GM12878 (cell line): ENCODE results near the gene MYL6B. TPM values are rescaled to one million over a fixed set of nuclear protein-coding genes. Genes with fewer than 3 reads are reported as not detected.

Experiments used
- RAD21 ChIP-seq: IDR thresholded peaks from 2 replicates; pipeline ENCODE4 v1.6.1; 2011; ENCODE audit warnings: mild to moderate bottlenecking, low read depth, low read length, moderate library complexity; ENCODE audit not compliant: insufficient read depth
- polyA plus RNA-seq, 11 experiments: library from polyadenylated mRNA; depleted of rRNA in 4 of 11; unstranded in 6 of 11; stranded (reverse) in 5 of 11; fragments of >200 nt; fragmentation: Nextera tagmentation in 4 of 11; fragmentation: Illumina TruSeq in 1 of 11; extraction: Ambion mirVana in 4 of 11; extraction: Trizol in 1 of 11; gene quantifications; 1 replicate in 1 of 11; 2 replicates in 10 of 11; pipeline versions ENCODE4 v1.2.1 to v1.2.3, GENCODE V29; 2011 to 2016; ENCODE audit warnings: inconsistent platforms in 2 of 11, missing spikeins in 2 of 11, low read depth in 1 of 11
- total RNA-seq, 4 experiments: library from RNA; depleted of rRNA in 3 of 4; stranded (reverse); fragments of >200 nt in 3 of 4; fragmentation: Illumina TruSeq in 1 of 4; extraction: Trizol in 1 of 4; gene quantifications; 2 replicates each; pipeline versions ENCODE4 v1.2.1 to v1.2.3, GENCODE V29; 2013 to 2021

Gene MYL6B
- total and polyA plus RNA-seq, 10 of the 15 experiments (the other 5 are each of a cell fraction or from before 2014, with no cell fraction given), result 75.5 to 153 (median 114) TPM

DNA sequence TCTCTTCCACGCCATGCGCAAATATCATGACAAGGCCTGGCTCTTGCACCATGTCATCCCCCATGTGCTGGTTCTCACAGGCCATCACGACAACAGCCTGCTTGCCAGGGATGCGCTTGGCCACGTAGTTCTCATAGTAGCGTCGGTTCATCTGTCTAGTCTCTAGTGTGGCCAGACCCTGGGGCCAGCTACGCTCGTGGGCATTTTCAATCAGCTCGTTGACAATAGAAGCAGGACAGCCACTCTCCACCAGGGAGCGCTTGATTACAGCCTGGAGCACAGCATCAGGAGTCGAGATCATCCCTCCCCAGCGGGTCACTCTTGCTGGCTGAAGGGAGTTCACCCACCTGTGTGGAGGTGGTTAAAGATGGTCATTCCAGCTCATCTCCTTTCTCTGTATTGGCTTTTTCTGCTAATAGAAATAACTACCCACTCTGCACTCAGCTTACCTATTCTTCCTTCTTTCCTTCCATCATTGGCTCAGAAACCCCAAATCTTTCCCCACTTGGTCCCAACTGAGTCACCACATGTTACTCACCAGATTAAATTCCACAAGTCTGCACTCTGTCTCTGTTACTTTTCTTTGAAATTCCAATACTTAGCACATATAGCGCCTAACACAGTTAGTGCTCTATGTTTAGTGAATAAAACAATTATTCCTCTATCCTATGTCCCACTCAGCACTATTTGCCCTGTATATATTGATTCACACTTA is 54.2 kb downstream of the MYL6B start (continued):
- TF ChIP-seq RAD21, result peak; percentile 45

Other genes starting within 250 kb of the MYL6B start
Only the 7 nearest of the 26 such genes appear.
- gene PA2G4, start 48.0 kb upstream of the MYL6B start, total RNA-seq (2014; rRNA removed), result 355 and 400 TPM in 2 replicates
- 410 and 430 TPM in 2 replicates for gene PA2G4, start 48.0 kb upstream of the MYL6B start, total RNA-seq (2014; rRNA removed; fragmentation: Illumina TruSeq; extraction: Trizol)
- 277 and 280 TPM in 2 replicates for gene PA2G4, start 48.0 kb upstream of the MYL6B start, total RNA-seq (2021)
- gene PA2G4, start 48.0 kb upstream of the MYL6B start, polyA plus RNA-seq (2011; rRNA removed), result 468 and 540 TPM in 2 replicates
- 491 and 563 TPM in 2 replicates for gene PA2G4, start 48.0 kb upstream of the MYL6B start, polyA plus RNA-seq (2014; fragmentation: Illumina TruSeq; extraction: Trizol)
- 100 to 1,000 TPM; 148 to 215 TPM for gene PA2G4, start 48.0 kb upstream of the MYL6B start, polyA plus RNA-seq (2014; fragmentation: Nextera tagmentation; extraction: Ambion mirVana)
- gene PA2G4, start 48.0 kb upstream of the MYL6B start, polyA plus RNA-seq (2014; rRNA removed), result 383 and 415 TPM in 2 replicates
- 100 to 1,000 TPM; 498 to 514 TPM for gene PA2G4, start 48.0 kb upstream of the MYL6B start, polyA plus RNA-seq (2016; fragmentation: Nextera tagmentation; extraction: Ambion mirVana)
- gene RPL41, start 36.0 kb upstream of the MYL6B start, total RNA-seq (2014; rRNA removed), result 6,008 and 6,605 TPM in 2 replicates
- gene RPL41, start 36.0 kb upstream of the MYL6B start, total RNA-seq (2014; rRNA removed; fragmentation: Illumina TruSeq; extraction: Trizol), result 7,047 and 7,337 TPM in 2 replicates
- gene RPL41, start 36.0 kb upstream of the MYL6B start, total RNA-seq (2021), result 5,267 and 5,474 TPM in 2 replicates
- 14,787 and 15,000 TPM in 2 replicates for gene RPL41, start 36.0 kb upstream of the MYL6B start, polyA plus RNA-seq (2011; rRNA removed)
- gene RPL41, start 36.0 kb upstream of the MYL6B start, polyA plus RNA-seq (2014; fragmentation: Illumina TruSeq; extraction: Trizol), result 9,589 and 10,255 TPM in 2 replicates
- gene RPL41, start 36.0 kb upstream of the MYL6B start, polyA plus RNA-seq (2014; fragmentation: Nextera tagmentation; extraction: Ambion mirVana), result over 10,000 TPM; 18,805 to 19,112 TPM
- 7,850 and 8,961 TPM in 2 replicates for gene RPL41, start 36.0 kb upstream of the MYL6B start, polyA plus RNA-seq (2014; rRNA removed)
- 1,000 to 10,000 TPM; 4,144 to 4,477 TPM for gene RPL41, start 36.0 kb upstream of the MYL6B start, polyA plus RNA-seq (2016; fragmentation: Nextera tagmentation; extraction: Ambion mirVana)
- gene ZC3H10, start 34.3 kb upstream of the MYL6B start, total RNA-seq (2014; rRNA removed), result 4.2 and 4.4 TPM in 2 replicates
- 4.3 TPM in 2 replicates for gene ZC3H10, start 34.3 kb upstream of the MYL6B start, total RNA-seq (2014; rRNA removed; fragmentation: Illumina TruSeq; extraction: Trizol)
- gene ZC3H10, start 34.3 kb upstream of the MYL6B start, total RNA-seq (2021), result 6.4 and 7.0 TPM in 2 replicates
- gene ZC3H10, start 34.3 kb upstream of the MYL6B start, polyA plus RNA-seq (2011; rRNA removed), result 1.3 and 1.8 TPM in 2 replicates
- gene ZC3H10, start 34.3 kb upstream of the MYL6B start, polyA plus RNA-seq (2014; fragmentation: Illumina TruSeq; extraction: Trizol), result 1.8 and 2.6 TPM in 2 replicates
- under 1 TPM; 0.56 to 0.75 TPM for gene ZC3H10, start 34.3 kb upstream of the MYL6B start, polyA plus RNA-seq (2014; fragmentation: Nextera tagmentation; extraction: Ambion mirVana)
- 3.2 and 4.0 TPM in 2 replicates for gene ZC3H10, start 34.3 kb upstream of the MYL6B start, polyA plus RNA-seq (2014; rRNA removed)
- 1 to 10 TPM; 3.3 to 4.2 TPM for gene ZC3H10, start 34.3 kb upstream of the MYL6B start, polyA plus RNA-seq (2016; fragmentation: Nextera tagmentation; extraction: Ambion mirVana)
- 86.6 and 105 TPM in 2 replicates for gene ESYT1, start 24.3 kb upstream of the MYL6B start, total RNA-seq (2014; rRNA removed)
- gene ESYT1, start 24.3 kb upstream of the MYL6B start, total RNA-seq (2014; rRNA removed; fragmentation: Illumina TruSeq; extraction: Trizol), result 47.5 and 49.9 TPM in 2 replicates
- gene ESYT1, start 24.3 kb upstream of the MYL6B start, total RNA-seq (2021), result 84.1 and 92.9 TPM in 2 replicates
- gene ESYT1, start 24.3 kb upstream of the MYL6B start, polyA plus RNA-seq (2011; rRNA removed), result 35.8 and 84.4 TPM in 2 replicates
- gene ESYT1, start 24.3 kb upstream of the MYL6B start, polyA plus RNA-seq (2014; fragmentation: Illumina TruSeq; extraction: Trizol), result 61.3 and 120 TPM in 2 replicates
- 10 to 100 TPM; 55.6 to 57.9 TPM for gene ESYT1, start 24.3 kb upstream of the MYL6B start, polyA plus RNA-seq (2014; fragmentation: Nextera tagmentation; extraction: Ambion mirVana)
- gene ESYT1, start 24.3 kb upstream of the MYL6B start, polyA plus RNA-seq (2014; rRNA removed), result 58.2 and 70.6 TPM in 2 replicates
- 10 to 100 TPM; 89.7 to 96.6 TPM for gene ESYT1, start 24.3 kb upstream of the MYL6B start, polyA plus RNA-seq (2016; fragmentation: Nextera tagmentation; extraction: Ambion mirVana)
- gene MYL6, start 5.8 kb downstream of the MYL6B start, total RNA-seq (2014; rRNA removed), result 1,128 and 1,250 TPM in 2 replicates
- 1,571 and 1,613 TPM in 2 replicates for gene MYL6, start 5.8 kb downstream of the MYL6B start, total RNA-seq (2014; rRNA removed; fragmentation: Illumina TruSeq; extraction: Trizol)
- gene MYL6, start 5.8 kb downstream of the MYL6B start, total RNA-seq (2021), result 1,000 and 1,003 TPM in 2 replicates
- gene MYL6, start 5.8 kb downstream of the MYL6B start, polyA plus RNA-seq (2011; rRNA removed), result 2,085 and 2,088 TPM in 2 replicates
- 1,228 and 1,402 TPM in 2 replicates for gene MYL6, start 5.8 kb downstream of the MYL6B start, polyA plus RNA-seq (2014; fragmentation: Illumina TruSeq; extraction: Trizol)
- 1,000 to 10,000 TPM; 3,206 to 4,116 TPM for gene MYL6, start 5.8 kb downstream of the MYL6B start, polyA plus RNA-seq (2014; fragmentation: Nextera tagmentation; extraction: Ambion mirVana)
- gene MYL6, start 5.8 kb downstream of the MYL6B start, polyA plus RNA-seq (2014; rRNA removed), result 1,169 and 1,187 TPM in 2 replicates
- 1,000 to 10,000 TPM; 2,172 to 2,412 TPM for gene MYL6, start 5.8 kb downstream of the MYL6B start, polyA plus RNA-seq (2016; fragmentation: Nextera tagmentation; extraction: Ambion mirVana)
- 24.9 and 25.2 TPM in 2 replicates for gene SMARCC2, start 36.9 kb downstream of the MYL6B start, total RNA-seq (2014; rRNA removed)
- 26.6 and 31.8 TPM in 2 replicates for gene SMARCC2, start 36.9 kb downstream of the MYL6B start, total RNA-seq (2014; rRNA removed; fragmentation: Illumina TruSeq; extraction: Trizol)
- gene SMARCC2, start 36.9 kb downstream of the MYL6B start, total RNA-seq (2021), result 67.1 and 68.6 TPM in 2 replicates
- gene SMARCC2, start 36.9 kb downstream of the MYL6B start, polyA plus RNA-seq (2011; rRNA removed), result 50.2 and 52.9 TPM in 2 replicates
- 59.6 and 61.1 TPM in 2 replicates for gene SMARCC2, start 36.9 kb downstream of the MYL6B start, polyA plus RNA-seq (2014; fragmentation: Illumina TruSeq; extraction: Trizol)
- 10 to 100 TPM; 13.6 to 27.8 TPM for gene SMARCC2, start 36.9 kb downstream of the MYL6B start, polyA plus RNA-seq (2014; fragmentation: Nextera tagmentation; extraction: Ambion mirVana)
- 31.7 and 38.3 TPM in 2 replicates for gene SMARCC2, start 36.9 kb downstream of the MYL6B start, polyA plus RNA-seq (2014; rRNA removed)
- 10 to 100 TPM; 60.8 to 71.2 TPM for gene SMARCC2, start 36.9 kb downstream of the MYL6B start, polyA plus RNA-seq (2016; fragmentation: Nextera tagmentation; extraction: Ambion mirVana)
- 38.0 and 44.8 TPM in 2 replicates for gene RNF41, start 69.3 kb downstream of the MYL6B start, total RNA-seq (2014; rRNA removed)
- gene RNF41, start 69.3 kb downstream of the MYL6B start, total RNA-seq (2014; rRNA removed; fragmentation: Illumina TruSeq; extraction: Trizol), result 28.8 and 30.1 TPM in 2 replicates
- gene RNF41, start 69.3 kb downstream of the MYL6B start, total RNA-seq (2021), result 29.9 and 31.0 TPM in 2 replicates
- gene RNF41, start 69.3 kb downstream of the MYL6B start, polyA plus RNA-seq (2011; rRNA removed), result 30.9 and 47.8 TPM in 2 replicates
- 27.6 and 33.2 TPM in 2 replicates for gene RNF41, start 69.3 kb downstream of the MYL6B start, polyA plus RNA-seq (2014; fragmentation: Illumina TruSeq; extraction: Trizol)
- gene RNF41, start 69.3 kb downstream of the MYL6B start, polyA plus RNA-seq (2014; fragmentation: Nextera tagmentation; extraction: Ambion mirVana), result 10 to 100 TPM; 11.1 to 24.5 TPM
- 38.2 and 39.2 TPM in 2 replicates for gene RNF41, start 69.3 kb downstream of the MYL6B start, polyA plus RNA-seq (2014; rRNA removed)
- 10 to 100 TPM; 22.3 to 23.9 TPM for gene RNF41, start 69.3 kb downstream of the MYL6B start, polyA plus RNA-seq (2016; fragmentation: Nextera tagmentation; extraction: Ambion mirVana)